ENCODE measurements around the gene ATG13. TPM values are rescaled to one million over a fixed set of nuclear protein-coding genes. Genes with fewer than 3 reads are reported as not detected.

Gene ATG13
- total RNA-seq, 4 donors from 2014 or later = 56.4 to 125 (median 90.8) TPM

DNA sequence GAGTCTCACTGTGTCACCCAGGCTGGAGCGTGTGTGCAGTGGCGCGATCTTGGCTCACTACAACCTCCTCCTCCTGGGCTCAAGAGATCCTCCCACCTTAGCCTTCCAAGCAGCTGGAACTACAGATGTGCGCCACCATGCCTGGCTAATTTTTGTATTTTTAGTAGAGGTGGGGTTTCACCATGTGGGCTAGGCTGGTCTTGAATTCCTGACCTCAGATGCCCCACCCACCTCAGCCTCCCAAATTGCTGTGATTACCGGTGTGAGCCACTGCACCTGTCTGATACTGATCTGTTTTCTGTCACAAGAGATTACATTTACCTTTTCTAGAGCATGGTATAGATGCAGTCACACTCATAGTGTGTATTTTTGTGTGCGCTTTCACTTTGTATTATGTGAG lies 11.6 kb downstream of the ATG13 start:
- no peak for TF ChIP-seq CTCF (IDR thresholded peaks at IDR 0.05; ENCODE audit: low read depth)

DNA sequence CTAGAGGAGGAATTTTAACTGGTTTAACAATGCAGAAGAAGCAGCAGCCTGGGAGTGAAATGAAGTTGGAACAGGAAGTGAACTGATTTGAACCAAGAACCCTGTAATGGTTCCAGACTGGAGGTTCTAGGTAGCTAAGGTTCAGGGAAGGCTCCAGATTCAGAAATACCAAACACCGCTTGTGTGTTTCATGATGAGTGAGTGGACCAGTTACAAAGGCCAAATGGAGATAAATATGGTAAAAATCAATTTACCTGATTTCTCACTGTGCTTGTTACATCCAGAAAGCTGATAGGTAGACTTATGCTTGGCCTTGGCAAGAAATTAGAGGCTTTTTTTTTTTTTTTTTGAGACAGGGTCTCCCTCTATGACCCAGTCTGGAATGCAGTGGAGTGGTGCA lies 12.9 kb downstream of the ATG13 start:
- no peak for TF ChIP-seq CTCF (IDR thresholded peaks at IDR 0.05; ENCODE audit: low read depth)

- TF ChIP-seq CTCF (IDR thresholded peaks at IDR 0.05; ENCODE audit: low read depth) = no peak
Observed at GRCh38 chr11:46631676-46632075, 14.3 kb downstream of the ATG13 start.

- no peak for TF ChIP-seq CTCF (IDR thresholded peaks at IDR 0.05; ENCODE audit: low read depth)
Observed at GRCh38 chr11:46632502-46632901, 15.1 kb downstream of the ATG13 start.

DNA sequence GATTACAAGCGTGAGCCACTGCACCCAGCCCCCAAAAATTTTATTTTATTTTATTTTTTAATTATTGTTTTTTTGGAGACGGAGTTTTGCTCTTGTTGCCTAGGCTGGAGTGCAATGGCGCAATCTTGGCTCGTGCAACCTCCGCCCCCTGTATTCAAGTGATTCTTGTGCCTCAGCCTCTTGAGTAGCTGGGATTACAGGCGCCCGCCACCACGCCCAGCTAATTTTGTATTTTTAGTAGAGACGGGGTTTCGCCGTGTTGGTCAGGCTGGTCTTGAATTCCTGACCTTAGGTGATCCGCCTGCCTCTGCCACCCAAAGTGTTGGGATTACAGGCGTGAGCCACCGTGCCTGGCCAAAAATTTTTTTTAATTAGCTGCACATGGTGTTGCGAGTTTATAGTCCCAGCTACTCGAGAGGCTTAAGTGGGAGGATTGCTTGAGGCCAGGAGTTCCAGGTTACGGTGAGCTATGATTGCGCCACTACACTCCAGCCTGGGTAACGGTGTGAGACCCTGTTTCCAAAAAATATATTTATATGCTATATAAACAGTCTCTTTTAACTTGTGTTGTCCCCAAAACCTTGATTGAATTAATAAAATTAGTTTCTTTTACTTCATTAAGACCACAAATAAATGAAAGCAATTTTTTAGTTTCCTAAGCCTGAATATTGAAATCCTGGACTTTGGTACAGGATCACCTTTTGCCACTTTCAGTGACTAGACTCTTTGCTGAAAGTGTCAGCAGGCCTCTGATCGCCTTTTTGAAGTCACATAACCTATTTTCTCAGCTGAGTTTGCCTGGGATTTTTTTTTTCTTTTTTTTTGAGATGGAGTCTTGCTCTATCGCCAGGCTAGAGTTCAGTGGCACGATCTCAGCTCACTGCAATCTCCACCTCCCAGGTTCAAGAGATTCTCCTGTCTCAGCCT lies 16.2 kb downstream of the ATG13 start:
- no peak for TF ChIP-seq CTCF (IDR thresholded peaks at IDR 0.05; ENCODE audit: low read depth)

DNA sequence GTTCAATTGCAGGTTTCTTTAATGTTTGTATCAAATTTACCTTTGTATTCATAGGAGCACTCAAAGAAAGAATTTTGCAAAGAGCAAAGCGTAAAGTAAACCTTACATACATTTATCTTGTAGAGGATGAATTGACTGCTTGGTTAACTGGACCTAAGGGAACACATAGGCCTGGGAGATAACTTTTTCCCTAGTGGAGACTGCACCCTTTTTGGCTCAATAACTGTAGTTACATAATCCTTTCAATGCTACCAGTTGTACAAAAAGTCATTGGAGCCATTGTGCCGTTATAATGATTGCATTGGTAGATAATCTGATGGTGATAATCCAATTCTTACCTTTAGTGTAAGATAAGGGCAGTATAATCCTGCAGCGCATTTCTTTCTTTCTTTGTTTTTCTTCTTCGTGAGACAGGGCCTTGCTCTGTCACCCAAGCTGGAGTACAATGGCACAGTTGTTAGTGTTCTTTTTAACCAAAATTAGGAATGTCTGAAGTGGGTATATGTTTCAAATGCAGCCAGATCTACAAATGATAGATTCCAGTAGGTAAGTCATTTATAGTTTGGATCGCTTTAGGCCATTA lies 18.3 kb downstream of the ATG13 start:
- no peak for TF ChIP-seq CTCF (IDR thresholded peaks at IDR 0.05; ENCODE audit: low read depth)

GRCh38 chr11:46637546-46637945 lies 20.2 kb downstream of the ATG13 start:
- no peak for TF ChIP-seq CTCF (IDR thresholded peaks at IDR 0.05; ENCODE audit: low read depth)

Measured in subcutaneous adipose tissue (tissue), 4 donors.